HEK293 (cell line): Measurements from ENCODE around the gene H3-3A.

Experiments used
- FEZF1 ChIP-seq: fragments of 450-650 bp; formaldehyde crosslinking; IDR thresholded peaks from 2 replicates; pipeline ENCODE4 v1.5.1; 2016; ENCODE audit warnings: missing biosample characterization, missing genetic modification characterization
- GFI1B ChIP-seq: fragments of 450-650 bp; formaldehyde crosslinking; IDR thresholded peaks from 2 replicates; pipeline ENCODE4 v1.5.1; 2016; ENCODE audit warnings: missing biosample characterization, missing genetic modification characterization
- HOXC10 ChIP-seq: sonication (generic); formaldehyde crosslinking; IDR thresholded peaks from 2 replicates; pipeline ENCODE4 v1.8.1; 2023; ENCODE audit warnings: mild to moderate bottlenecking, missing genetic modification reagents
- IKZF3 ChIP-seq: fragments of 450-650 bp; IDR thresholded peaks from 2 replicates; pipeline ENCODE4 v1.5.0; 2018; ENCODE audit warnings: missing biosample characterization, mild to moderate bottlenecking, missing genetic modification characterization, moderate library complexity
- KLF9 ChIP-seq: fragments of 450-650 bp; formaldehyde crosslinking; IDR thresholded peaks from 2 replicates; pipeline ENCODE4 v1.5.1; 2016; ENCODE audit warnings: missing biosample characterization, missing genetic modification characterization, low read depth
- TCF7L2 ChIP-seq: IDR thresholded peaks from 2 replicates; pipeline ENCODE4 v1.6.1; 2011; ENCODE audit warnings: low read depth, mild to moderate bottlenecking, inconsistent platforms, low read length, moderate library complexity, borderline replicate concordance
- ZBTB21 ChIP-seq: fragments of 450-650 bp; formaldehyde crosslinking; IDR thresholded peaks from 2 replicates; pipeline ENCODE4 v1.5.1; 2017; ENCODE audit warnings: missing biosample characterization, missing genetic modification characterization
- ZNF16 ChIP-seq: fragments of 450-650 bp; formaldehyde crosslinking; IDR thresholded peaks from 2 replicates; pipeline ENCODE4 v1.5.1; 2016; ENCODE audit warnings: low read depth, missing biosample characterization, missing genetic modification characterization
- ZNF175 ChIP-seq: fragments of 450-650 bp; formaldehyde crosslinking; IDR thresholded peaks from 2 replicates; pipeline ENCODE4 v1.5.1; 2016; ENCODE audit warnings: missing biosample characterization, missing genetic modification characterization
- ZNF184 ChIP-seq: fragments of 450-650 bp; IDR thresholded peaks from 2 replicates; pipeline ENCODE4 v1.5.1; 2018; ENCODE audit warnings: missing biosample characterization, mild to moderate bottlenecking, missing genetic modification characterization
- ZNF202 ChIP-seq: fragments of 450-650 bp; formaldehyde crosslinking; IDR thresholded peaks from 2 replicates; pipeline ENCODE4 v1.5.1; 2016; ENCODE audit warnings: missing biosample characterization, missing genetic modification characterization, borderline replicate concordance
- ZNF214 ChIP-seq: fragments of 450-650 bp; formaldehyde crosslinking; IDR thresholded peaks from 2 replicates; pipeline ENCODE4 v1.5.1; 2017; ENCODE audit warnings: missing biosample characterization, mild to moderate bottlenecking, missing genetic modification characterization, borderline replicate concordance
- ZNF221 ChIP-seq: fragments of 450-650 bp; formaldehyde crosslinking; IDR thresholded peaks from 2 replicates; pipeline ENCODE4 v1.5.1; 2017; ENCODE audit warnings: missing biosample characterization, missing genetic modification characterization, borderline replicate concordance
- ZNF302 ChIP-seq: fragments of 450-650 bp; formaldehyde crosslinking; IDR thresholded peaks from 2 replicates; pipeline ENCODE4 v1.5.1; 2016; ENCODE audit warnings: missing biosample characterization, missing genetic modification characterization, low read depth
- ZNF366 ChIP-seq: fragments of 450-650 bp; formaldehyde crosslinking; conservative IDR thresholded peaks from 2 replicates; pipeline ENCODE4 v1.5.1; 2016; ENCODE audit warnings: missing biosample characterization, missing genetic modification characterization
- ZNF501 ChIP-seq: fragments of 450-650 bp; formaldehyde crosslinking; IDR thresholded peaks from 2 replicates; pipeline ENCODE4 v1.5.1; 2016; ENCODE audit warnings: missing biosample characterization, missing genetic modification characterization
- ZNF510 ChIP-seq: fragments of 450-650 bp; formaldehyde crosslinking; IDR thresholded peaks from 2 replicates; pipeline ENCODE4 v1.5.1; 2018; ENCODE audit warnings: mild to moderate bottlenecking, missing genetic modification characterization, missing biosample characterization; ENCODE audit not compliant: insufficient replicate concordance
- ZNF514 ChIP-seq: fragments of 450-650 bp; formaldehyde crosslinking; IDR thresholded peaks from 2 replicates; pipeline ENCODE4 v1.5.1; 2016; ENCODE audit warnings: missing biosample characterization, missing genetic modification characterization
- ZNF585B ChIP-seq: fragments of 450-650 bp; formaldehyde crosslinking; IDR thresholded peaks from 2 replicates; pipeline ENCODE4 v1.5.1; 2016; ENCODE audit warnings: missing biosample characterization, missing genetic modification characterization
- ZNF621 ChIP-seq: fragments of 450-650 bp; formaldehyde crosslinking; IDR thresholded peaks from 2 replicates; pipeline ENCODE4 v1.5.1; 2017; ENCODE audit warnings: missing biosample characterization, missing genetic modification characterization
- ZNF626 ChIP-seq: fragments of 450-650 bp; sonication (Bioruptor Pico); formaldehyde crosslinking; IDR thresholded peaks from 2 replicates; pipeline ENCODE4 v1.5.1; 2018; ENCODE audit warnings: missing biosample characterization, missing genetic modification characterization, inconsistent platforms
- ZNF664 ChIP-seq: fragments of 450-650 bp; formaldehyde crosslinking; IDR thresholded peaks from 2 replicates; pipeline ENCODE4 v1.5.1; 2016; ENCODE audit warnings: missing biosample characterization, missing genetic modification characterization
- ZNF747 ChIP-seq: fragments of 450-650 bp; formaldehyde crosslinking; IDR thresholded peaks from 2 replicates; pipeline ENCODE4 v1.5.1; 2016; ENCODE audit warnings: missing biosample characterization, missing genetic modification characterization
- ZSCAN18 ChIP-seq: fragments of 450-650 bp; formaldehyde crosslinking; IDR thresholded peaks from 2 replicates; pipeline ENCODE4 v1.5.1; 2016; ENCODE audit warnings: missing biosample characterization, missing genetic modification characterization
- TF ChIP-seq, protein P1 (sequence below): fragments of 450-650 bp; formaldehyde crosslinking; IDR thresholded peaks from 2 replicates; pipeline ENCODE4 v1.5.1; 2016; ENCODE audit warnings: missing biosample characterization, missing genetic modification characterization
- TF ChIP-seq, protein P2 (sequence below): fragments of 450-650 bp; formaldehyde crosslinking; IDR thresholded peaks from 2 replicates; pipeline ENCODE4 v1.5.1; 2016; ENCODE audit warnings: missing biosample characterization, missing genetic modification characterization, low read depth
- TF ChIP-seq, protein P3 (sequence below): fragments of 450-650 bp; formaldehyde crosslinking; IDR thresholded peaks from 2 replicates; pipeline ENCODE4 v1.5.1; 2017; ENCODE audit warnings: missing biosample characterization, mild to moderate bottlenecking, missing genetic modification characterization, moderate library complexity
- TF ChIP-seq, protein P4 (sequence below): fragments of 450-650 bp; formaldehyde crosslinking; IDR thresholded peaks from 2 replicates; pipeline ENCODE4 v1.5.1; 2016; ENCODE audit warnings: missing biosample characterization, missing genetic modification characterization, borderline replicate concordance
- TF ChIP-seq, protein P5 (sequence below): fragments of 450-650 bp; formaldehyde crosslinking; IDR thresholded peaks from 2 replicates; pipeline ENCODE4 v1.5.1; 2017; ENCODE audit warnings: missing biosample characterization, missing genetic modification characterization

H3-3A gene

DNA sequence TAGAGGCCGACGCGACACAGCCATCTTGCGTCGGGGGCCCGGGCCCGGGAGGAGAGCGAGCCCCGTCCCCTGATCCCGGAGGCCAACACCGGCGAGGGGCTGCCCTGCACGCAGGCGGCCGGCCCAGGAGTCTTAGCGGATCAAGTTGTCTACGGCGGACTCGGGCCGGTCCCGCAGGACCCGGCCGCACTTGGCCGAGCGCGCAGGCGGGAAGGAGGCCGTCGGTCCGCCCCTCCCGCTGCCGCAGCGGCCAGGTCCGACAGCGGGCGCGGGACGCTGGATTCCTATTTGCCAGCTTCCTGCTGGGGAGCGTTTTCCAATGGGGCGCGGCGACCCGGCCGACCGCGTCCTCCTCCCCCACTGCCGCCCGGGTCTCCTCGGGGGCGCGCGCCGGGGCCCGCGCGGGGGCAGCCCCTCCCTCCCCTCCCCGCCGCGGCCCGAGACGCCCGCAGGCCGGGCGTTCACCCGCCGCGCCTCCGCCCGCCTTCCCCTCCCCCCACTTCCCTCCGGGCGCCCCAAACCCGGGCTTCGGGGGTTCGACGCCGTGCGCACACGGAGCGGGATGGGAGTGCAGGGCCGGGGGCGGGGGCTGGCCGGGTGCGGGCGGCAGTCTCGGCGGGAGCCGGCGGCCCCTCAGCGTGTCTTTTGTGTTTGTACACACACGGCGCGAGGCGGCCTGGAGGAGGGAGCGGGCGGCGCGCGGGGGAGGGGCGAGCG is 517 bp upstream of the H3-3A start (continued):
- TF ChIP-seq, protein P1, sequence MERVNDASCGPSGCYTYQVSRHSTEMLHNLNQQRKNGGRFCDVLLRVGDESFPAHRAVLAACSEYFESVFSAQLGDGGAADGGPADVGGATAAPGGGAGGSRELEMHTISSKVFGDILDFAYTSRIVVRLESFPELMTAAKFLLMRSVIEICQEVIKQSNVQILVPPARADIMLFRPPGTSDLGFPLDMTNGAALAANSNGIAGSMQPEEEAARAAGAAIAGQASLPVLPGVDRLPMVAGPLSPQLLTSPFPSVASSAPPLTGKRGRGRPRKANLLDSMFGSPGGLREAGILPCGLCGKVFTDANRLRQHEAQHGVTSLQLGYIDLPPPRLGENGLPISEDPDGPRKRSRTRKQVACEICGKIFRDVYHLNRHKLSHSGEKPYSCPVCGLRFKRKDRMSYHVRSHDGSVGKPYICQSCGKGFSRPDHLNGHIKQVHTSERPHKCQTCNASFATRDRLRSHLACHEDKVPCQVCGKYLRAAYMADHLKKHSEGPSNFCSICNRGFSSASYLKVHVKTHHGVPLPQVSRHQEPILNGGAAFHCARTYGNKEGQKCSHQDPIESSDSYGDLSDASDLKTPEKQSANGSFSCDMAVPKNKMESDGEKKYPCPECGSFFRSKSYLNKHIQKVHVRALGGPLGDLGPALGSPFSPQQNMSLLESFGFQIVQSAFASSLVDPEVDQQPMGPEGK: peak; percentile 85
- TF ChIP-seq ZNF214 (tag by site-specific recombination) (no peak), HOXC10 (peak; percentile 24; the same call in 1 of the 2 replicates), ZNF16 (no peak), ZNF626 (tag by site-specific recombination) (no peak; the same call in 1 of the 2 replicates), IKZF3 (tag by site-specific recombination) (peak; percentile 99), ZNF221 (tag by site-specific recombination) (no peak), ZNF621 (no peak), ZNF501 (peak; percentile 98), FEZF1 (tag by site-specific recombination) (no peak), ZNF184 (tag by site-specific recombination) (peak; percentile 82; the same call in 1 of the 2 replicates), ZNF585B (no peak; the same call in 1 of the 2 replicates), ZNF664 (tag by site-specific recombination) (0 out of 2 replicates have a peak, but pooled peaks have one; percentile 11), ZSCAN18 (tag by site-specific recombination) (no peak), TCF7L2 (no peak), ZBTB21 (no peak), ZNF366 (tag by site-specific recombination) (no peak), ZNF514 (tag by site-specific recombination) (no peak), ZNF302 (tag by site-specific recombination) (no peak), KLF9 (tag by site-specific recombination) (no peak), ZNF202 (tag by site-specific recombination) (no peak), ZNF175 (tag by site-specific recombination) (no peak), GFI1B (tag by site-specific recombination) (no peak), ZNF510 (tag by site-specific recombination) (no peak), ZNF747 (no peak)
- TF ChIP-seq, protein P2, sequence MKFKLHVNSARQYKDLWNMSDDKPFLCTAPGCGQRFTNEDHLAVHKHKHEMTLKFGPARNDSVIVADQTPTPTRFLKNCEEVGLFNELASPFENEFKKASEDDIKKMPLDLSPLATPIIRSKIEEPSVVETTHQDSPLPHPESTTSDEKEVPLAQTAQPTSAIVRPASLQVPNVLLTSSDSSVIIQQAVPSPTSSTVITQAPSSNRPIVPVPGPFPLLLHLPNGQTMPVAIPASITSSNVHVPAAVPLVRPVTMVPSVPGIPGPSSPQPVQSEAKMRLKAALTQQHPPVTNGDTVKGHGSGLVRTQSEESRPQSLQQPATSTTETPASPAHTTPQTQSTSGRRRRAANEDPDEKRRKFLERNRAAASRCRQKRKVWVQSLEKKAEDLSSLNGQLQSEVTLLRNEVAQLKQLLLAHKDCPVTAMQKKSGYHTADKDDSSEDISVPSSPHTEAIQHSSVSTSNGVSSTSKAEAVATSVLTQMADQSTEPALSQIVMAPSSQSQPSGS: no peak
- TF ChIP-seq, protein P3, sequence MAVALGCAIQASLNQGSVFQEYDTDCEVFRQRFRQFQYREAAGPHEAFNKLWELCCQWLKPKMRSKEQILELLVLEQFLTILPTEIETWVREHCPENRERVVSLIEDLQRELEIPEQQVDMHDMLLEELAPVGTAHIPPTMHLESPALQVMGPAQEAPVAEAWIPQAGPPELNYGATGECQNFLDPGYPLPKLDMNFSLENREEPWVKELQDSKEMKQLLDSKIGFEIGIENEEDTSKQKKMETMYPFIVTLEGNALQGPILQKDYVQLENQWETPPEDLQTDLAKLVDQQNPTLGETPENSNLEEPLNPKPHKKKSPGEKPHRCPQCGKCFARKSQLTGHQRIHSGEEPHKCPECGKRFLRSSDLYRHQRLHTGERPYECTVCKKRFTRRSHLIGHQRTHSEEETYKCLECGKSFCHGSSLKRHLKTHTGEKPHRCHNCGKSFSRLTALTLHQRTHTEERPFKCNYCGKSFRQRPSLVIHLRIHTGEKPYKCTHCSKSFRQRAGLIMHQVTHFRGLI (tag by site-specific recombination): 0 out of 2 replicates have a peak, but pooled peaks have one; percentile 59
- TF ChIP-seq, protein P4, sequence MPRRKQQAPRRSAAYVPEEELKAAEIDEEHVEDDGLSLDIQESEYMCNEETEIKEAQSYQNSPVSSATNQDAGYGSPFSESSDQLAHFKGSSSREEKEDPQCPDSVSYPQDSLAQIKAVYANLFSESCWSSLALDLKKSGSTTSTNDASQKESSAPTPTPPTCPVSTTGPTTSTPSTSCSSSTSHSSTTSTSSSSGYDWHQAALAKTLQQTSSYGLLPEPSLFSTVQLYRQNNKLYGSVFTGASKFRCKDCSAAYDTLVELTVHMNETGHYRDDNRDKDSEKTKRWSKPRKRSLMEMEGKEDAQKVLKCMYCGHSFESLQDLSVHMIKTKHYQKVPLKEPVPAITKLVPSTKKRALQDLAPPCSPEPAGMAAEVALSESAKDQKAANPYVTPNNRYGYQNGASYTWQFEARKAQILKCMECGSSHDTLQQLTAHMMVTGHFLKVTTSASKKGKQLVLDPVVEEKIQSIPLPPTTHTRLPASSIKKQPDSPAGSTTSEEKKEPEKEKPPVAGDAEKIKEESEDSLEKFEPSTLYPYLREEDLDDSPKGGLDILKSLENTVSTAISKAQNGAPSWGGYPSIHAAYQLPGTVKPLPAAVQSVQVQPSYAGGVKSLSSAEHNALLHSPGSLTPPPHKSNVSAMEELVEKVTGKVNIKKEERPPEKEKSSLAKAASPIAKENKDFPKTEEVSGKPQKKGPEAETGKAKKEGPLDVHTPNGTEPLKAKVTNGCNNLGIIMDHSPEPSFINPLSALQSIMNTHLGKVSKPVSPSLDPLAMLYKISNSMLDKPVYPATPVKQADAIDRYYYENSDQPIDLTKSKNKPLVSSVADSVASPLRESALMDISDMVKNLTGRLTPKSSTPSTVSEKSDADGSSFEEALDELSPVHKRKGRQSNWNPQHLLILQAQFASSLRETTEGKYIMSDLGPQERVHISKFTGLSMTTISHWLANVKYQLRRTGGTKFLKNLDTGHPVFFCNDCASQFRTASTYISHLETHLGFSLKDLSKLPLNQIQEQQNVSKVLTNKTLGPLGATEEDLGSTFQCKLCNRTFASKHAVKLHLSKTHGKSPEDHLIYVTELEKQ (tag by site-specific recombination): 0 out of 2 replicates have a peak, but pooled peaks have one; percentile 22
- TF ChIP-seq, protein P5, sequence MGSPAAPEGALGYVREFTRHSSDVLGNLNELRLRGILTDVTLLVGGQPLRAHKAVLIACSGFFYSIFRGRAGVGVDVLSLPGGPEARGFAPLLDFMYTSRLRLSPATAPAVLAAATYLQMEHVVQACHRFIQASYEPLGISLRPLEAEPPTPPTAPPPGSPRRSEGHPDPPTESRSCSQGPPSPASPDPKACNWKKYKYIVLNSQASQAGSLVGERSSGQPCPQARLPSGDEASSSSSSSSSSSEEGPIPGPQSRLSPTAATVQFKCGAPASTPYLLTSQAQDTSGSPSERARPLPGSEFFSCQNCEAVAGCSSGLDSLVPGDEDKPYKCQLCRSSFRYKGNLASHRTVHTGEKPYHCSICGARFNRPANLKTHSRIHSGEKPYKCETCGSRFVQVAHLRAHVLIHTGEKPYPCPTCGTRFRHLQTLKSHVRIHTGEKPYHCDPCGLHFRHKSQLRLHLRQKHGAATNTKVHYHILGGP (tag by site-specific recombination): no peak
